GM21528 (cell line): ENCODE results near the gene SUOX.
"Not testable (repeated sequence)": the region's sequence is repeated elsewhere in the genome, so short reads cannot be mapped to it uniquely, and the experiment has no call there.

Experiments used
- ATAC-seq: cut with Tn5 transposase; IDR thresholded peaks from one replicate; pipeline ENCODE4 v1.9.1; 2021; ENCODE audit warnings: mild to moderate bottlenecking, moderate library complexity; ENCODE audit not compliant: unreplicated experiment, low FRiP score

The SUOX gene

GRCh38 chr12:55982319-55982936 is 14.6 kb upstream of the SUOX start:
- no peak for ATAC-seq

GRCh38 chr12:55983232-55983842 is 13.7 kb upstream of the SUOX start:
- ATAC-seq = no peak

DNA sequence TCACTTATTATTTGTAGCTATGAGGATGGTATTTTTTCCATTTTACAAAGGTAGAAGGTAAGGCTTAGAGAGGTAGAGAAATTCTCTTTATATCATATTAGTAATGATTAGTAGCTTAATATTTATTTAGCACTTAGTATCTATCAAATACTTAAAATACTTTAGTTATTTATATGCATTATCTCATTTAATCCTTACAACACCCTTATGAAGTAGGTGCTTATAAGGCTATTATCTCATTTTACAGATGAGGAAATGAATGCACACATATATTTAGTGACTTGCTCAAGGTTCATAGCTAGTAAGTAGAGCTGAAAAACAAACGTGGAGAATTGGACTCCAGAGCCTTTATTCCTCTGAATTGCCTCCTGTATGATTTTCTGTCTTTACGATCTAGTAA is 12.2 kb upstream of the SUOX start:
- ATAC-seq = no peak

DNA sequence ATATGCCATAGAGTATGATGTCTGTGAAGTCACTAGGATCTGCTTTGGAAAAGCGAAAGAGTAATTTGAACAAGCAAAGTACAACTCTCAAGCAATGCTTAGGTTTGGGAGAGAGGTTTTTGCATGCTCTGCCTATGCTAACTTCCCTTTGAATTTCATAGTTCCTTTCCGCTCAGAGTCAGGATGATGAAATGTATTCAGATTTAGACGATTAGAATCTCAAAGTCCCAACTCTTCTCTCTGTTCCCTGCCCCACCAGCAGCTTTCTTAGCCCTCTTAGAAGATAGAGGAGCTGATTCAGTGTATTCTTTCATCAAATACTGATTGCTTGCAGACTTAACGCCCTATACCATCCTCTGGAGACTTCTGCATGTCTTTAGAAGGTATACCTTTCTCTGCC is 11.7 kb upstream of the SUOX start:
- ATAC-seq = no peak

DNA sequence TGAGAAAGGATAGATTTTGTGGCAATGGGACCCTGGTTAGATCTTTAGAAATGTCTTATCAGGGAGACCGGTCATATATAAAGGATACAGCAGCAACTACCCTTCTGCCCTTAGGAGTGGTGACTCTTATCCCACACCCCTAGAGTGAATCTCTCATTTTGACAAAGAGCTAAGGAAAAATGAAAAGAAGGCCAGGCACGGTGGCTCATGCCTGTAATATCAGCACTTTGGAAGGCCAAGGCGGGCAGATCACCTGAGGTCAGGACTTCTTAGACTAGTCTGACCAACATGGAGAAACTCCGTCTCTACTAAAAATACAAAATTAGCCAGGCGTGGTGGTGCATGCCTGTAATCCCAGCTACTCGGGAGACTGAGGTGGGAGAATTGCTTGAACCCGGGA is 11.1 kb upstream of the SUOX start:
- not testable (repeated sequence) for ATAC-seq

GRCh38 chr12:55991110-55991509 is 6.0 kb upstream of the SUOX start:
- no peak for ATAC-seq

- no peak for ATAC-seq
Measured at GRCh38 chr12:55993230-55993853, 3.7 kb upstream of the SUOX start.

DNA sequence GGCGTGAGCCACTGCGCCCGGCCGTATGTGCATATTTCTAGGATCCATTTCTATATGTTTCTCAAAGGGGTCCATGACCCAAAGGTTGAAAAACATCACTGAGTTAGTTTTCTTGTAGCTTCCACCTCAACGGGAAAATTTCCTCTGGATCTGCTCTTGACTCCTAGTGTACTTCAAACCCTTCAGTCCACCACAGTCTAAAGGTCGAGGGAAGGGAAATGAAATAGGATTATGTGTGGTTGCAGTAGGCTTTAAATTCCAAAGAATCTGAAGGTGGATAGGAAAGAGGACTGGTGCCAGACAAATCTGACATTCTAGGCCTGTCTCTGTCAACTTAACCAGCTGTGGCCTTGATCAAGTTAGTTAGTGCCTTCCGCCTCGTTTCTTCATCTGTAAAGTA is 1.7 kb upstream of the SUOX start:
- ATAC-seq = no peak

DNA sequence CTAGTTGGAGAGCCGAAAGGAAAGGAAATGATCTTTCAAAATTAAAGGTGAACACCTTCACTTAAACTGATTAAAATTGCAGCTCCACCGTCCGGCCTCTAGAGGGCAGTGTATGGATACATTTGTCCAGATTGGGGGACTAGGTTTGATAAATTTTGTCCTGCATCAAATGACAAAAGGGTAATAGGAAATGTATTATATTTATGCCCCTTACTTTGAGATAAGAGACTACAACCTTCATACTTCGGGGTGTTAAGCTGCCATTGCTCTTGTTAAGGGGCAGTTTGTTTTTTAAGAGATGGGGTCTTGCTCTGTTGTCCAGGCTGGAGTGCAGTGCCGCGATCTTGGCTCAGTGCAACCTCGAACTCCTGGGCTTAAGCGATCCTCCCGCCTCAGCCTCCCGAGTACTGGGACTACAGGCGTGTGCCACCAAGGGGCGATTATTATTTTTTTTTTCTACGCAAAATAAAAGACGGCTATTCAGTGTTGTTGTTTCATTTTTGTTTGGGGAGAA is 818 bp upstream of the SUOX start:
- ATAC-seq = no peak

DNA sequence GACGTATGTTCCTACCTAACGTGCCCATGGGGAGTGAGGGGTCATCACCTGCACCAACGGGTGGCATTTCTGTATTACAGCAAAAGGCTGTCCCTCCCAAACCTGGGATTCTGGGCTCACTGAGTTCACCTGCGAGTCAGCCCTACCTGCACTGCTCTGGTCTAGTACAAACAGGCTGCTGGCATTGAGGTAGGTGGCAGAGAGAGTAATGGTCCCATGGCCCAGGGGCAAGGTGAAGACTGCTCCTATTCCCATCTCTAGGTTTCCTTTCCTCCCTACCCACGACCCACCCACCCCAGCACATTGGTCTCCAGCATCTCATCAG is 421 bp downstream of the SUOX start:
- no peak for ATAC-seq

- not testable (repeated sequence) for ATAC-seq
Measured at GRCh38 chr12:55999522-55999921, 2.4 kb downstream of the SUOX start.

DNA sequence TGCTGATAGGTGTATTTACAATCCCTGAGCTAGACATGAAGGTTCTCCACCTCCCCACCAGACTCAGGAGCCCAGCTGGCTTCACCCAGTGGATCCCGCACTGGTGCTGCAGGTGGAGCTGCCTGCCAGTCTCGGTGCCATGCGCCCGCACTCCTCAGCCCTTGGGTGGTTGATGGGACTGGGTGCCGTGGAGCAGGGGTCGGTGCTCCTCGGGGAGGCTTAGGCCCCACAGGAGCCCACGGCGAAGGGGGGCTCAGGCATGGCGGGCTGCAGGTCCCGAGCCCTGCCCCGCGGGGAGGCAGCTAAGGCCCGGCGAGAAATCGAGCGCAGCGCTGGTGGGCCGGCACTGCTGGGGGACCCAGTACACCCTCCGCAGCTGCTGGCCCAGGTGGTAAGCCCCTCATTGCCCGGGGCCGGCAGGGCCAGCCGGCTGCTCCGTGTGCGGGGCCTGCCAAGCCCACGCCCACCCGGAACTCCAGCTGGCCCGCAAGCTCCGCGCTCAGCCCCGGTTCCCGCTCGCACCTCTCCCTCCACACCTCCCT is 3.0 kb downstream of the SUOX start:
- ATAC-seq = not testable (repeated sequence)

GRCh38 chr12:56001487-56002100 is 4.5 kb downstream of the SUOX start:
- ATAC-seq = no peak

- ATAC-seq = not testable (repeated sequence)
Measured at GRCh38 chr12:56003376-56003775, 6.3 kb downstream of the SUOX start.

DNA sequence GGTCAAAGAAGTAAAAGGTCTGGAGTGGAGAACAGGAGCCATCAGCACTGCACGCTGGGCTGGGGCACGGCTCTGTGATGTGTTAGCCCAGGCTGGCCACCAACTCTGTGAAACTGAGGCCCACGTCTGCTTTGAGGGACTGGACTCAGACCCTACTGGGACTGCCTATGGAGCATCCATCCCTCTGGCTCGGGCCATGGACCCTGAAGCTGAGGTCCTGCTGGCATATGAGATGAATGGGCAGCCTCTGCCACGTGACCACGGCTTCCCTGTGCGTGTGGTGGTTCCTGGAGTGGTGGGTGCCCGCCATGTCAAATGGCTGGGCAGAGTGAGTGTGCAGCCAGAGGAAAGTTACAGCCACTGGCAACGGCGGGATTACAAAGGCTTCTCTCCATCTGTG is 7.1 kb downstream of the SUOX start:
- no peak for ATAC-seq

GRCh38 chr12:56007564-56008559 is 10.8 kb downstream of the SUOX start:
- ATAC-seq = no peak

- ATAC-seq = no peak
Measured at GRCh38 chr12:56010111-56010570, 13.1 kb downstream of the SUOX start.

DNA sequence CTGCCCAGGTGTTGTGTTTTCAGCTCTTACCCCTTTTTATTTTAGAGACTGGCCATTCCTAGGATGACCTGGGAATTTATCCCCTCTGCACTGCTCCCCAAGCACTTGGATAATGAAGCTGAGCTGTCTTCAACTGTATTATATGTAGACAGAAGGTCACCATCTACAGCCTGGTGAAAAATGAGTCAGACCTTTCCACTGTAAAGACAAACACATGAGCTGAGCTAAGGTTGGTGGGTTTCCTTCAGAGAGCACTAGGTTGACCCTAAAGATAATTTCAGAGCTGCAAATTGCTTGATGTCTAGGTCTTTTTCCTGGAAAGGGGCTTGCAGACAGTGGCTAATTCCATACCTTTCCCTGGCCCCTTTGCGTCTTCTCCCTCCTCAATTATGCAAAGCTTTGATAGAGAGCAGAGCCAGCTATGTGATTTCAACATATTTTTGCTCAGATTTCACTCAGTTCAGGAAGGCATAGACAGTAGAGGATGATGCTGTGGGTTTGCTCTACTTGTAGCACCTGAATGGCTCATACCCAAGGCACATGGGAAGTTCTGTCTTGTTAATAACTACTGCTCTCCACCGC is 14.5 kb downstream of the SUOX start:
- no peak for ATAC-seq

GRCh38 chr12:56013482-56013881 is 16.4 kb downstream of the SUOX start:
- ATAC-seq = no peak

DNA sequence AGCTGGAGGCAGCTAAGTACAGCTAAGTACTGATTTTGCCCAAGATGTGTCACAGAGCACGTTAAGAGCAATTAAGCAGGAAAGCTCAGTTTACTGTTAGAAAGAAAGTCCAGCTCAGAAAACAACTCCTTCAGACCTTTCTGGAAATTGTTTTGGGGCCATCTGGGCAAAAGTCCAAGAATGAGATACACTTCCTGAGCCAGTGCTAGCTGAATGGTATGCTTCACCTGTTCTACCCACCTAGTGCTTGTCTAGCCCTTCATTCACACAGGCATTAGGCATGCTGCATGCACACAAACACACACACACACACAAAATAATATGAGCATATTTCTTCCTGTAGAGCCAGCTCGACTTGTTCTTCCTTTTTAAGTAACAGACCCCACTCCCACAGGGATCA is 17.1 kb downstream of the SUOX start:
- no peak for ATAC-seq
